A549 (cell line): ENCODE data around the gene GMDS. TPM values are rescaled to one million over a fixed set of nuclear protein-coding genes. Genes with fewer than 3 reads are reported as not detected.

Experiments used
- ATAC-seq, 2 experiments: fragments of 200-7000 bp in 1 of 2; fragments of >200 bp in 1 of 2; cut with Nextera tagmentation in 1 of 2; cut with Tn5 transposase in 1 of 2; 3 replicates each; pipeline versions ENCODE4 v1.8.0 to v1.9.1; 2018 to 2020; ENCODE audit warnings: mild to moderate bottlenecking in 1 of 2, moderate library complexity in 1 of 2
- CTCF ChIA-PET: fragments of 300-600 bp; sonication (Branson Sonifier 250); formaldehyde crosslinking; extraction: SDS; loops from one replicate; lab custom pipeline; 2021; ENCODE audit warnings: antibody characterized with exemption, inconsistent platforms; lab: Yijun Ruan, JAX
- POLR2A ChIA-PET: fragments of 350-600 bp; formaldehyde crosslinking; extraction: SDS; loops from one replicate; lab custom pipeline; 2021; ENCODE audit warnings: antibody characterized with exemption, inconsistent platforms; lab: Yijun Ruan, JAX
- DNase-seq, 2 experiments: peaks; one replicate each; pipeline versions ENCODE4 v3.0.0 to v3.0.0-alpha.2; 2011 to 2016; ENCODE audit warnings: low read depth in 1 of 2, low spot score in 1 of 2
- FAIRE-seq: peaks from 2 replicates; lab custom pipeline; 2011; peaks lifted over from hg19 to GRCh38; lab: Jason Lieb, UNC
- H3K27ac ChIP-seq, 2 experiments: fragments of >200 bp; sonication (Bioruptor Twin); formaldehyde crosslinking; 3 replicates each; pipeline ENCODE4 v1.5.1; 2016 to 2017
- H3K4me1 ChIP-seq: fragments of >200 bp; sonication (Bioruptor Twin); formaldehyde crosslinking; 3 replicates; pipeline ENCODE4 v1.6.1; 2016
- H3K4me2 ChIP-seq: fragments of >200 bp; sonication (Bioruptor Twin); formaldehyde crosslinking; 3 replicates; pipeline ENCODE4 v1.6.1; 2016
- H3K4me3 ChIP-seq: fragments of >200 bp; sonication (Bioruptor Twin); formaldehyde crosslinking; 3 replicates; pipeline ENCODE4 v1.5.1; 2016
- H3K9me3 ChIP-seq: fragments of >200 bp; sonication (Bioruptor Twin); formaldehyde crosslinking; 3 replicates; pipeline ENCODE4 v1.6.1; 2016
- BHLHE40 ChIP-seq: IDR thresholded peaks from 2 replicates; pipeline ENCODE4 v1.6.1; 2012; ENCODE audit warnings: low read depth, low read length, inconsistent platforms
- CBX2 ChIP-seq: fragments of 200-600 bp; sonication (generic); IDR thresholded peaks from 2 replicates; pipeline ENCODE4 v1.6.1; 2016; ENCODE audit warnings: low read depth, mild to moderate bottlenecking, borderline replicate concordance
- CBX8 ChIP-seq: fragments of 200-600 bp; sonication (generic); IDR thresholded peaks from 2 replicates; pipeline ENCODE4 v1.6.1; 2016
- CHD2 ChIP-seq: fragments of 150-350 bp; IDR thresholded peaks from 2 replicates; pipeline ENCODE4 v1.6.1; 2014; ENCODE audit warnings: low read length; ENCODE audit not compliant: partially characterized antibody
- CTCF ChIP-seq: fragments of >200 bp; sonication (Bioruptor Twin); formaldehyde crosslinking; IDR thresholded peaks from 3 replicates; pipeline ENCODE4 v1.5.1; 2016
- EHMT2 ChIP-seq: fragments of 200-600 bp; sonication (generic); IDR thresholded peaks from 2 replicates; pipeline ENCODE4 v1.6.1; 2016; ENCODE audit warnings: antibody characterized with exemption, low read depth, mild to moderate bottlenecking, moderate library complexity
- EP300 ChIP-seq, 2 experiments: fragments of >200 bp; sonication (Bioruptor Twin); formaldehyde crosslinking; IDR thresholded peaks; 2 replicates in 1 of 2; 3 replicates in 1 of 2; pipeline ENCODE4 v1.6.1; 2016 to 2017
- FOSB ChIP-seq: fragments of 250-450 bp; sonication (Bioruptor Pico); IDR thresholded peaks from 2 replicates; pipeline ENCODE4 v1.5.0; 2020; ENCODE audit warnings: mild to moderate bottlenecking, moderate library complexity
- FOSL2 ChIP-seq, 2 experiments: fragments of 450-650 bp in 1 of 2; fragments of >200 bp in 1 of 2; sonication (Bioruptor Twin) in 1 of 2; formaldehyde crosslinking; IDR thresholded peaks; 2 replicates each; pipeline versions ENCODE4 v1.5.0 to v1.6.1; 2016 to 2020; ENCODE audit warnings: mild to moderate bottlenecking in 1 of 2, moderate library complexity in 1 of 2
- GATA3 ChIP-seq: IDR thresholded peaks from 2 replicates; pipeline ENCODE4 v1.6.1; 2012; ENCODE audit warnings: borderline replicate concordance
- HES2 ChIP-seq: fragments of >200 bp; sonication (Bioruptor Twin); formaldehyde crosslinking; IDR thresholded peaks from 2 replicates; pipeline ENCODE4 v1.6.1; 2016
- HOXB5 ChIP-seq: fragments of 250-450 bp; sonication (Bioruptor Pico); IDR thresholded peaks from 2 replicates; pipeline ENCODE4 v1.5.0; 2020; ENCODE audit warnings: mild to moderate bottlenecking, moderate library complexity
- JUNB ChIP-seq: fragments of >200 bp; sonication (Bioruptor Twin); formaldehyde crosslinking; IDR thresholded peaks from 2 replicates; pipeline ENCODE4 v1.6.1; 2016
- KDM1A ChIP-seq: fragments of 200-600 bp; sonication (generic); IDR thresholded peaks from 2 replicates; pipeline ENCODE4 v1.6.1; 2016; ENCODE audit warnings: low read depth, mild to moderate bottlenecking
- MAFK ChIP-seq: fragments of 450-650 bp; IDR thresholded peaks from 2 replicates; pipeline ENCODE4 v1.6.1; 2014; ENCODE audit not compliant: partially characterized antibody
- NFE2L2 ChIP-seq: fragments of 150-350 bp; conservative IDR thresholded peaks from 2 replicates; pipeline ENCODE4 v1.6.1; 2014; ENCODE audit warnings: low read length
- NR3C1 ChIP-seq: fragments of >200 bp; sonication (Bioruptor Twin); formaldehyde crosslinking; IDR thresholded peaks from 3 replicates; pipeline ENCODE4 v1.6.1; 2017
- PBX3 ChIP-seq: IDR thresholded peaks from 2 replicates; pipeline ENCODE4 v1.6.1; 2012
- PHF8 ChIP-seq: fragments of 200-600 bp; sonication (generic); IDR thresholded peaks from 2 replicates; pipeline ENCODE4 v1.6.1; 2016; ENCODE audit warnings: low read depth, mild to moderate bottlenecking, antibody characterized with exemption, moderate library complexity, borderline replicate concordance
- POLR2A ChIP-seq: IDR thresholded peaks from 2 replicates; pipeline ENCODE4 v1.6.1; 2012; ENCODE audit warnings: mild to moderate bottlenecking, low read length
- REST ChIP-seq: fragments of 200-600 bp; sonication (generic); IDR thresholded peaks from 2 replicates; pipeline ENCODE4 v1.6.1; 2016; ENCODE audit warnings: antibody characterized with exemption, mild to moderate bottlenecking, moderate library complexity
- RNF2 ChIP-seq: fragments of 200-600 bp; sonication (generic); IDR thresholded peaks from 2 replicates; pipeline ENCODE4 v1.6.1; 2016; ENCODE audit warnings: low read depth, mild to moderate bottlenecking, antibody characterized with exemption, moderate library complexity, borderline replicate concordance
- SREBF2 ChIP-seq: fragments of 450-650 bp; IDR thresholded peaks from 2 replicates; pipeline ENCODE4 v1.6.1; 2014; ENCODE audit warnings: mild to moderate bottlenecking, moderate library complexity
- TP53 ChIP-seq: fragments of 250-450 bp; sonication (Bioruptor Pico); IDR thresholded peaks from 2 replicates; pipeline ENCODE4 v1.5.0; 2021; ENCODE audit warnings: mild to moderate bottlenecking, moderate library complexity
- ZNF302 ChIP-seq: fragments of 250-450 bp; sonication (Bioruptor Pico); IDR thresholded peaks from 2 replicates; pipeline ENCODE4 v1.9.0; 2021; ENCODE audit warnings: inconsistent platforms, mild to moderate bottlenecking, moderate library complexity
- WGBS: methylation state at CpG from one replicate; pipeline ENCODE4 v1.1.6; 2017; ENCODE audit errors: missing lambda C conversion rate; 5-methylcytosine and 5-hydroxymethylcytosine counted together
- polyA plus RNA-seq, 4 experiments: library from polyadenylated mRNA; depleted of rRNA in 3 of 4; stranded (reverse); fragments of >200 nt; fragmentation: RNase III in 1 of 4; extraction: RNeasy Plus Mini Kit Qiagen cat#74134 plus additional on column Dnase treatment in 1 of 4; gene quantifications; 2 replicates in 3 of 4; 3 replicates in 1 of 4; pipeline ENCODE4 v1.2.3, GENCODE V29; 2011 to 2017

Gene GMDS
- polyA plus RNA-seq, 2 of the 4 experiments (the other 2 are of a cell fraction), result 9.9 to 12.4 TPM

GRCh38 chr6:1983850-1984249 is 261.6 kb downstream of the GMDS start:
- Histone ChIP-seq H3K4me2 (no peak overlapping the region), H3K4me1 (no peaks in the 10 kb centered on the region)
- no peak for DNase-seq
- 100% methylated on average over 1 of the region's 1 CpG for WGBS
- CTCF ChIA-PET, result no interaction called here
- ATAC-seq, result no peak
- no peak for TF ChIP-seq REST
- no peak for TF ChIP-seq PBX3
- TF ChIP-seq GATA3, result no peak
- no peak for TF ChIP-seq FOSL2 (IDR thresholded peaks at IDR 0.05)
- TF ChIP-seq FOSL2 (CRISPR knock-in tag; IDR thresholded peaks at IDR 0.05), result no peak
- no peak for TF ChIP-seq MAFK
- no peak for TF ChIP-seq CHD2
- TF ChIP-seq NR3C1, result no peak
- no peak for TF ChIP-seq KDM1A
- TF ChIP-seq POLR2A, result no peak
- TF ChIP-seq, all 56 proteins: peak for 0
- FAIRE-seq, result no peak
- Histone ChIP-seq H3K27ac (no peak overlapping the region), H3K9me3 (no peaks in the 10 kb centered on the region), H3K4me3 (no peak overlapping the region)
- POLR2A ChIA-PET, result no interaction called here

- FAIRE-seq, result no peak
- POLR2A ChIA-PET, result no interaction called here
- no peak for DNase-seq
- WGBS, result 89% methylated on average over 3 of the region's 3 CpGs
- no peak for TF ChIP-seq HES2
- no peak for TF ChIP-seq EHMT2
- TF ChIP-seq NFE2L2, result no peak
- no peak for TF ChIP-seq REST
- TF ChIP-seq BHLHE40, result no peak
- no peak for TF ChIP-seq SREBF2
- TF ChIP-seq MAFK, result no peak
- no peak for TF ChIP-seq CHD2
- no peak for TF ChIP-seq TP53 (CRISPR knock-in tag)
- TF ChIP-seq CBX8, result no peak
- no peak for TF ChIP-seq CTCF
- TF ChIP-seq CBX2, result no peak
- TF ChIP-seq PHF8, result no peak
- no peak for TF ChIP-seq RNF2
- no peak for TF ChIP-seq EP300 (IDR thresholded peaks at IDR 0.05)
- TF ChIP-seq FOSB (CRISPR knock-in tag), result no peak
- no peak for TF ChIP-seq ZNF302
- no peak for TF ChIP-seq HOXB5 (CRISPR knock-in tag)
- TF ChIP-seq FOSL2 (IDR thresholded peaks at IDR 0.05), result no peak
- TF ChIP-seq FOSL2 (CRISPR knock-in tag; IDR thresholded peaks at IDR 0.05), result no peak
- TF ChIP-seq JUNB, result no peak
- TF ChIP-seq, all 56 proteins: peak for 0
- Histone ChIP-seq H3K4me1 (no peaks in the 10 kb centered on the region), H3K9me3 (no peaks in the 10 kb centered on the region), H3K27ac (no peak overlapping the region), H3K4me3 (no peak overlapping the region), H3K4me2 (no peak overlapping the region)
- ATAC-seq, result no peak
- CTCF ChIA-PET, result no interaction called here
These were observed 272.4 kb downstream of the GMDS start for GRCh38 chr6:1972962-1973361.
